HG03457 (cell line): ENCODE data around the gene RGS11.

Experiments
- ATAC-seq: cut with Tn5 transposase; IDR thresholded peaks from one replicate; pipeline ENCODE4 v1.9.1; 2021; ENCODE audit warnings: moderate number of reproducible peaks; ENCODE audit not compliant: unreplicated experiment

The RGS11 gene

DNA sequence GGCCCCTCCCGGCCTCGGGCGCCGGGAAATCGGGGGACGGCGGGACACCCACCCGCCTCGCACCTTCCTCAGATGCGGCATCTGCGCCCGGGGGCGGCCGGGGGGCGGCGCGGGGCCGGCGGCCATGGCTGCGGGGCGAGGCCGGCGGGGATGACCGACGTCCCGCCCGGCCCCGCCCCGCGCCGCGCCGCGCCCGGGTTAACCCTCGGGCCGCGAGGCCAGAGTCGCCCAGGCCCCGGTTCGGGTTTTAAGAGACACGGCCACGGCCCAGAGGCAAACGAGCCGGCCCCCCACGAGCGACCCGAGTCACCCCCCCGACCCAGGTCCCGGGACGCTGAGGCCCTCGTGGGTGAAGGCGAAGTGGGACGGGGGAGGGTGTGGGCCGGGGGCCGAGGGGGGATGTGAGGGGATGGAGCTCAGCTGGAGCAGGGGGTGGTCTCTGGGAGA lies at the start of gene RGS11:
Gene RGS11, minus strand, starts transcription at position 159 of the 447 bp plus-strand sequence. Its CDS starts 33 bp downstream, at position 126.
- no peak for ATAC-seq

GRCh38 chr16:324451-325334 lies 48.9 kb upstream of the RGS11 start:
- no peak for ATAC-seq

DNA sequence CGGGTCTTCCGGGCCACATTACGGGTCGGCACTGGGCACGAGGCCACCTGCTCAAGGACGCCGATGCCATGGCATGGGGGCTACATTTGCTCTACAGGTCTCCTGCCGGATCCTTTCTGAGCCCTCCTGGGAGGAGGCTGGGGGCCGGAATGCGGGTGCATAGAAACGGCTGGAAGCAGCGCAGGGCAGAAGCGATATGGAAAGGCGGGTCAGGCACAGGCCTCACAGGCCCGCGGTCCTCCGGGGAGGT lies 48.4 kb upstream of the RGS11 start:
- no peak for ATAC-seq

GRCh38 chr16:322476-323143 lies 46.9 kb upstream of the RGS11 start:
- ATAC-seq: no peak

DNA sequence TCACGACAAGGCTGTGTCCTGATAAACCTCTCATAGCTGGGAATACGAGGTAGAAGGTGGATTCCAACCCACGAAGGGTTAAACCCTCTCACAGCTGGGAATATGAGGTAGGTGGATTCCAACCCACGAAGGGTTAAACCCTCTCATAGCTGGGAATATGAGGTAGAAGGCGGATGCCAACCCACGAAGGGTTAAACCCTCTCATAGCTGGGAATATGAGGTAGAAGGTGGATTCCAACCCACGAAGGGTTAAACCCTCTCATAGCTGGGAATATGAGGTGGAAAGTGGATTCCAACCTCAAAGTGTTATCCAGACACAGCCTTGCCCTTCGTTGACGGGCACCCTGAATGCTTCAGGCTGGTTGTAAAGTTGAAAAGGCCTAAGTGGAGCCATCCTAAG lies 45.8 kb upstream of the RGS11 start:
- ATAC-seq: no peak

GRCh38 chr16:320206-320605 lies 44.5 kb upstream of the RGS11 start:
- no peak for ATAC-seq

GRCh38 chr16:318628-319027 lies 42.9 kb upstream of the RGS11 start:
- no peak for ATAC-seq

DNA sequence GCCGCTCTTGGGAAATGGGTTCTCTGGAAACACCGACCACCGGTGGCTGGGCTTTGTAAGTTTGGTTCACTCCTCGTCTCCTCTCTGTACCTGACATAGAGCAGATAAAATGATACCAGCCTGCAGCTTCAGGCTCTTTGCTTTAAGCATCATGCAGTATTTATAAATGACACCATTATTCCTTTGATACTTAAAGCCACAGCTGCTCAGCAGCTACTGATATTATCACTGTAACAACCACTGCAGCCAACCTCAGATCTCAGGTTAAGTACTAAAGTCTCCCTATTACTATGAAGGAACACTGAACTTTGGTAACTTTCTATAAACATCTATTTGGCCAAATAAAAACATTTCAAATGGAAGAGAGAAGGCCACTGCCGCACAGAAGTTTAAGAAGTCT lies 41.8 kb upstream of the RGS11 start:
- ATAC-seq: no peak

DNA sequence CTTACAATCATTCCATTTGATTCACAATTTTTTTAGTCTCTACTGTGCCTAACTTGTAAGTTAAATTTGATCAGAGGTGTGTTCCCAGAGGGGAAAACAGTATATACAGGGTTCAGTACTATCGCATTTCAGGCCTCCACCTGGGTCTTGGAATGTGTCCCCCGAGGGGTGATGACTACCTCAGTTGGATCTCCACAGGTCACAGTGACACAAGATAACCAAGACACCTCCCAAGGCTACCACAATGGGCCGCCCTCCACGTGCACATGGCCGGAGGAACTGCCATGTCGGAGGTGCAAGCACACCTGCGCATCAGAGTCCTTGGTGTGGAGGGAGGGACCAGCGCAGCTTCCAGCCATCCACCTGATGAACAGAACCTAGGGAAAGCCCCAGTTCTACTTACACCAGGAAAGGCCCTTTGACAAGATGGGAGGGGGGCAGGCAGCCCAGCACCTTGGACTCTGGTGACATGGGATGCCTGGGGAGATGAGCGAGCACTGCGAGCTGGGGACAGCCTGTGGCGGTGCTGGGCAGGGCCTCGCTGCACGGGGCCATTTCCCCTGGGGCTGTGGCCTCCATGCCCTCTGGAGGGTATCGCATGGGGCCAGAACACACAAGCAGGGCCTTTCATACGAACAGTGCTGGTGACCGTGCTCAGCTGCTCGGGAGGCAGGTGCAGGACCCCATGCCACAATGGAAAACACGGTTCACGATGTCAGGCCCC lies 41.2 kb upstream of the RGS11 start:
- ATAC-seq: no peak

GRCh38 chr16:314795-315299 lies 39.1 kb upstream of the RGS11 start:
- no peak for ATAC-seq

GRCh38 chr16:314351-314750 lies 38.6 kb upstream of the RGS11 start:
- ATAC-seq: no peak

GRCh38 chr16:311725-312124 lies 36.0 kb upstream of the RGS11 start:
- ATAC-seq: no peak

DNA sequence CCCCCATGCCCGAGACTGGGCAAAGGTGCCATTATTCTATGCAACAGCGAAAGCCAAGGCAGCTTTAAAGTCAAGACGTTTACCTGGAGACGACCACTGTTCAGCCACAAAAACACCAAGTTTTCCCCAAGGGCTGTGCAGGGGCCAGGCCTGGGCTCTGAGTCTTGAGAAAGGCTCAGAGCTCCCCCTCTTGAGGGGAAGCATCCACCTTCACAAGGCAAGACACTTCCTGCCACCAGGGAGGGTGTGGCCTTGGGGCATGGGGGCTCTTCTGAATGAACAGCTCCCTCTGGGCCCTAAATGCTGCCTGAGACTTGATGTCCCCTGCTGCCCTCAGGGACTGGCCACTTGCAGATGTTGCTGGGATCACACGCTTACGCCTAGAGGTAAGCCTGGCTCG lies 33.7 kb upstream of the RGS11 start:
- no peak for ATAC-seq

- no peak for ATAC-seq
These were observed 32.1 kb upstream of the RGS11 start for GRCh38 chr16:307691-308312.

- no peak for ATAC-seq
These were observed 31.2 kb upstream of the RGS11 start for GRCh38 chr16:306911-307370.

- ATAC-seq: no peak
These were observed 30.3 kb upstream of the RGS11 start for GRCh38 chr16:305916-306626.

DNA sequence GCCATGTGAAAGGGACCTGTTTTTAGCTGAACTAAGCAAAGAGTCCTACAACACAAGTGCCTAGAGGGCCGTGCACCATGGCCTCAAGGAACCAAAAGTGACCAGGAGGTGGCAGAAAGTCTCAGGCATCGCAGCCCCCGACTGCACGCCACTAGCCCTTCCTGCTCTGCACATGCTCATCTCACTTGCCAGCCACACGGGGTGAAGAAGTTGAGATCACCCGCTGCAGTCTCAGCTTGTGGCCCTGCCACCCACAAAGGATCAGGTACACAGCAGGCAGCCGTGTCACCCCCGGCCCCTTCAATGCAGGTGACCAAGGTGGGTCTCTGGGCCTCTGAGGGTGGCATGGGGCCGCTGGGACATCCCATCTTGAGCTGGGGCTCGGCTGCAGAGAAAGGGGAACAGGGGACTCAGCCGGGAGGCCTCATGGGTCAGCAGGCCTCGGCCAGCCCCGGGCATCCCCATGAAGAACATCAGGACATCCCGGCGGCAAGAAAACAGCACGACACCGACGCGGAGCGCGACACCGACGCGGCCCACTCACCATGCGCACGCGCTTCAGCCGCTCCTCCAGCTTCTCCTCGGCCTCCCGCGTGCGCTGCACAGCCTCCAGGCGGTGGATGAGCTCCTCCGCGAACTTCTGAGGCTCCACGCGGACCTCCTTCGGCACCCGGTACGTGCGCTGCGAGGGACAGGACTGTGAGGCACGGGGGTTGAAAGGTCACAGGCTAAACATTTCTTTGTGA lies 28.2 kb upstream of the RGS11 start:
- no peak for ATAC-seq

- no peak for ATAC-seq
These were observed 26.2 kb upstream of the RGS11 start for GRCh38 chr16:301950-302349.

GRCh38 chr16:301235-301634 lies 25.5 kb upstream of the RGS11 start:
- ATAC-seq: no peak

DNA sequence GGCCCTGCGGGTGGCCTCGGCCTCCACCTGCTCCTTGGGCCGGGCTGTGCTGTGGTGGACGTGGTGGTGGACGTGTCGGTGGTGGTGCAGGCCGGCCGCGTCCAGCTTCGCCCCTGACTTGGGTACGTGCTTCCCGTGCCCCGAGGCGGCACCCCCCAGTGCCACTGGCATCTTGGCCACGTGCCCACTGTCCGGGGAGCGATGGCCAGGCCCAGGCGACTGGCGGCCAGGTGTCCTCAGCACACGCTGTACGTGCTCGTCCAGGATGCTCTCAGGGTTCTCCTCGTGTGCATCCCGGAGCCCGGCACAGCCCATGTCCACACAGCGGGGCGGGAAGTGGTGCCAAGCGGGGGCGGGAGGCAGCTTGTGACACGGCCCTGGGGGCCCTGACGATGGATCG lies 22.1 kb upstream of the RGS11 start:
- no peak for ATAC-seq
